Femur (tissue), 1 donor: ENCODE measurements around the gene METTL13.
"Not testable (repeated sequence)": the region's sequence is repeated elsewhere in the genome, so short reads cannot be mapped to it uniquely, and the experiment has no call there.

Experiments
- DNase-seq: peaks from one replicate; pipeline ENCODE4 v3.0.0-alpha.2; 2017

Gene METTL13

DNA sequence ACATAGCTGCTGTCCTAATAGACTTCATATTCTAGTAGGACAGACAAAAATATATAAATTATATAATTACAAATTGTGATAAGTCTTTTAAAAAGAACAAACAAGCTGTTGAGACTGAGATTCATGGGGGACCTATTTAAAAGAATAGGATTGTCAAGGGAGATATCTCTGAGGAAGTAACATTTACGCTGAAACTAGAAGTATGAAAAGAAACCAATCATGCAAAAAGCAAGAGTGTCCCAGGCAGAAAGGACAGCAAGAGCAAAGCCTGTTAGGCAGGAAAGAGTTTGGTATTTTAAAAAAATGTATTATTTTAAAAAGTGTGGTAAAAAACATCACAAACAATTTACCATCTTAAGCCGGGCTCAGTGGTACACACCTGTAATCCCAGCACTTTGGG is 9.1 kb upstream of the METTL13 start:
- DNase-seq = no peak

GRCh38 chr1:171780583-171781175 is 781 bp upstream of the METTL13 start:
- DNase-seq = no peak

- DNase-seq = no peak
These were observed 2.5 kb downstream of the METTL13 start for GRCh38 chr1:171783816-171784530.

- no peak for DNase-seq
These were observed 3.3 kb downstream of the METTL13 start for GRCh38 chr1:171784784-171785183.

- no peak for DNase-seq
These were observed 4.3 kb downstream of the METTL13 start for GRCh38 chr1:171785766-171786165.

DNA sequence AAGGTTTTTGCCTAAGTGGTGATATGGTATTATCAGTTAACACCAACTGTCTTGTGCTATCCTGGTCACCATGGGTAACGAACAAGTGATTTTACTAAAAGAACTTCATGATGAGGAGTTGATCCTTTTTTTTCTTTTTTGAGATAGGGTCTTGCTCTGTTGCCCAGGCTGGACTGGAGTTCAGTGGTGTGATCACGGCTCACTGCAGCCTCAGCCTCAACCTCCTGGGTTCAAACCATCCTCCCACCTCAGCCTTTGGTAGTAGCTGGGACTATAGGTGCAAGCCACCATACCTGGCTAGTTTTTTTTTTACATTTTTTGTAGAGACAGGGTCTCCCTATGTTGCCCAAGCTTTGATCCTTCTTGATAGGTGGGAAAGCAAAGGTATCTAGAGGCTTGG is 5.1 kb downstream of the METTL13 start:
- no peak for DNase-seq

- no peak for DNase-seq
These were observed 6.4 kb downstream of the METTL13 start for GRCh38 chr1:171787686-171788480.

- no peak for DNase-seq
These were observed 7.2 kb downstream of the METTL13 start for GRCh38 chr1:171788696-171789095.

DNA sequence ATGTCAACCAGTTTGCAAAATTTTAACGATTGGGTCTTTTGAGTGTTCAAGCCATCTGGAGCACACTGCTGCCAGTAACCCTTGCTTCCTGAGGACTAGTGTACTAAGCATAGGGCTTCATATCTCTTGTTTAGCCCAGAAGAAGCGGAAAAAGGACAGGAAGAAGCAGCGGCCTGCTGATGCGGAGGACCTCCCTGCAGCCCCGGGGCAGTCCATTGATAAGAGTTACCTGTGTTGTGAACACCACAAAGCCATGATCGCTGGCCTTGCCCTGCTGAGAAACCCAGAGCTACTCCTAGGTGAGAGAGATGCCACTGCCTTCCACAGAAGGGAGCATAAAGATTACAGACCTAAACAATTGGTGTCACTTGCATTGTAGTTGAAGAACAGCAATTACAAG is 8.9 kb downstream of the METTL13 start:
- no peak for DNase-seq

DNA sequence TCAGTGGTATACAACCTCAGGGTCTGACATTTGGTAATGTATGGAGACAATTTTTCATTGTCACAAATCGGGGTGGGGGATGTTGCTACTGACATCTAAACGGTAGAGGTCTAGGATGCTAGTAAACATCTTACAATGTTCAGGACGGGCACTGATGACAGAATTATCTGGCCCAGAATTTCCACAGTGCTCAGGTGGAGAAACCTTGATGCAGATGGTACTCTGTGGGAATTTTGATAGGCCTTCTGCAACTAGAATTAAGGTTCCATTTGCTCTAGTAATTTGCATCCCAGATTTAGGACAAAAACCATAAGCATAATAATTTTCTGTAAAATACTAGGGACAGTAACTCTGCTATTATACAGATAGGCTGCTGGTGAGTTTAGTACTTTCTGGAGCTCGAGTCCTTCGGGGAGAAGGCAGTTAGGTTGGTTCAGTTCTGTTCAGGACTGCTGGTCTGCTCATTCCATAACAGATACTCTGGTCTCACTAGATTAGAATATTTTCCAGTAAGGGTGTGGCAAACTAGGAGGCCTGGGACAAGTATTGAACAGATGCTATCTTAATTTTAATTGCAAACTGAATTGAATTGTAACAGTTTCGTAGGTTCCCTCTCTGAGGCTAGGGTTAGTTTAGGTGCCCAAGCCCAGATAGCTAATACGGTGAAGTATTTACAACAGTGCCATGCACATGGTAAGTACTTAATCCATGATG is 11.4 kb downstream of the METTL13 start:
- no peak for DNase-seq

GRCh38 chr1:171793636-171794035 is 12.2 kb downstream of the METTL13 start:
- no peak for DNase-seq

DNA sequence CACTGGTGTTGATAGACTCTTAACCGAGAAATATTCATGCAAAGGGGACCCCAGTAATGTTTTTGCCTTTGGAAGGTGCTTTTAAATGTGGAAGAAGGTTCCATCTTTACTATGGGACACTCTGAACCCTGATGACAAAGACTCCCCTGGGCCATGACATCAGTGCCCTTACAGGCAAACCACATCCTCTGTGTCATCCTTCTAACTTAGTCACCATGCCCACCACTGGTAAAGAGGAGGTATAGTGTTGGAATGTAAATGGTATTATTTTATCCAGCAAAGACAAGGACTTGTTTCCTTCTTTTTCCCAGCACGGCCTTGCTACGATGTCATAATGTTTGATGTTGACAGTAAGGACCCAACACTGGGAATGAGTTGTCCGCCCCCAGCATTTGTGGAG is 12.6 kb downstream of the METTL13 start:
- DNase-seq = no peak

DNA sequence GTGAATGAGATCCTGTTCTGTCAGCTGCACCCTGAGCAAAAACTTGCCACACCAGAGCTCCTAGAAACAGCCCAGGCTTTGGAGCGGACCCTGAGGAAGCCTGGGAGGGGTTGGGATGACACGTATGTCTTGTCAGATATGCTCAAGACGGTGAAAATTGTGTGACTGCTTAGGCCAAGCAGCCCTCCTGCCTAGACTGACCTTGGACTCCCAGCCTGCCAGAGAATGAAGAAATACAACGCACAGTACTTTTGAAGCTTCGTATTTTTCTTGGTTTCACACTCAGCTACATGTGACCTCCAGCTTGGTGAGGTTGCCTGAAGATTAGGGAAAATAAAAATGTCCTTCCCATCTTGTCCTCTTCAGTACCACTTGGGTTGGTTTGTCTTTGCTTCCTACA is 15.1 kb downstream of the METTL13 start:
- no peak for DNase-seq

DNA sequence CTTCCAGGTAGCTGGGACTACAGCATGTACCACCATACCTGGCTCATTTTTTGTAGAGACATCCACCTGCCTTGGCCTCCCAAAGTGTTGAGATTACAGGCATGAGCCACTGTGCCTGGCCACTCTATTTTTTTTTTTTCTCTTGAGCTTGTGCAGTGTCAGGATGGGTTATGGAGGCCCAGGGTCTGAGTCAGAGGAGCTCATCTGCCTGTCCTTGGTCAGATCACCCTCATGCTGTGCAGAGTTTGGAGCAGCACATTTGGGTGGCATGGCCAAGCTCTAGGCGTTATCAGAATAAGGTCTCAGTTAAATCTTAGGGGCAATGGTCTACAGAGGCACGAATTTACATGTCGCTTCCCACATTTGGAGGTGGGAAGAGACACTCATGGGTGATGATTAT is 16.9 kb downstream of the METTL13 start:
- no peak for DNase-seq

DNA sequence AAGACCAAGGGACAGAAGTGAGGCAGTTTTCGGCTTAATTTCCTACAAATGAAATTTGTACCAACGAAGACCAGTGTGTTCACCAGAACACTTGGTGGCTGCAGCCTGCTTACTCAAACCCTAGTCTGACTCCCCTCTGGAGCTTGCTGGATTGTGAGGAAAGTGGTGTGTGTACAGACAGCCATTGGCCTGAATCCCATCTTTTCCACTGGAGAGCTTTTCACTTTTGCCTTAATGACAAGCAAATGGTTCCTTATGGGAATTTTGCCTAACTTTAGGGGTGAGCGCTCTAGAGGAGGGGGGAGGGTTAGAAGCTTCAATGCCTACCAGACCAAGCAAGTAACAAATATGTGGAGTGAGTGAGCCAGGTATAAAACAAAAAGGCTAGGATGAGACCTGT is 17.3 kb downstream of the METTL13 start:
- DNase-seq = no peak

DNA sequence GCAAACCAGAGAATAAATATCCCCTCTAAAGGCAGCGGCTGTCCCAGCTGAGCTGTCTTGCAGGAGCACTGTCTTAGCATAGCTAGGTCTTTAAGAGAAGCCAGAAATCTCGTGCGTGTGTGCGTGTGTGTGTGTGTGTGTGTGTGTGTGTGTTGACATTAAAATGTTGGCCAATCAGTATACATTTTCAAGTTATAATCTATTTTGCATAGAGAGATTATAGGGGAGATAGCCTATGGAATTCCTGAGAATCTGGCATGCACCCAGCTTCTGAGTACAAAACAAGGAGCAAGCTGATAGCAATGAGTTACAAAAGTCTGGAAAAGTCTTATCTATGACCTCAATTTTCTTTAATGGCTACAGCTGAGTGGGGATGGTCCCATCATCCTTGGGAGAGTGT is 17.7 kb downstream of the METTL13 start:
- DNase-seq = peak; percentile 31

DNA sequence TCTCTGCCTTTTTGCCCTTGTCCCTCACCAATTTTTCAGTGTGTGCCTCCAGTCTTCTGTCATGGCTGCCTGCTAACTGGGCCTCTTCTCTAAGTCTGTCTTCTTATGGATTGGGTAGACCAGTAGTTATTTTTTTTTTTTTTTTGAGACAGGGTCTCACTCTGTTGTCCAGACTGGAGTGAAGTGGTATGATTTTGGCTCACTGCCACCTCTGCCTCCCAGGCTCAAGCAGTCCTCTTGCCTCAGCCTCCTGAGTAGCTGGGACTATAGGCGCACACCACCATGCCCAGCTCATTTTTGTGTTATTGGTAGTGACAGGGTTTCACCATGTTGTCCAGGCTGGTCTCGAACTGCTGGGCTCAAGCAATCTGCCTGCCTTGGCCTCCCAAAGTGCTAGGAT is 18.2 kb downstream of the METTL13 start:
- not testable (repeated sequence) for DNase-seq

GRCh38 chr1:171800342-171800741 is 18.9 kb downstream of the METTL13 start:
- DNase-seq = no peak

GRCh38 chr1:171800851-171801250 is 19.4 kb downstream of the METTL13 start:
- no peak for DNase-seq

- peak; percentile 30 for DNase-seq
These were observed 20.0 kb downstream of the METTL13 start for GRCh38 chr1:171801487-171801891.

- DNase-seq = no peak
These were observed 20.7 kb downstream of the METTL13 start for GRCh38 chr1:171802207-171802606.

DNA sequence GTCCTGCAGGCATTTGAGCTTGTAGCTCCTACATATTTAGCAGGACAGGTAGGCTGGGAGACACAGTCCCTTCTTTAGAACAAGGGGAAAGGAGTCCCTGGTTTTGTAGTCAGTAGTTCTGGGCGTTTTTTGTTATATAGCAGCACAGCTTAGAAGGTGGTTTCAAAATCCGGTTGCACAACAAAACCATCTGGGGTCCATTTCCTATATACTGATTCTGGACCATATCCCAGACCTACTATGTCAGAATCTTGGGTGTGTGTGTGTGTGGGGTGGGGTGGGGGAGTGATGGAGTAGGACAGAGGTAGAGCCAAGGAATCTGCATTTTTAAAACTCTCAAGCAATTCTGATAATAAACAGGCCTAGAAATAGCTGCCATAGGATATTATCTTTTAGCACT is 21.6 kb downstream of the METTL13 start:
- DNase-seq = no peak

DNA sequence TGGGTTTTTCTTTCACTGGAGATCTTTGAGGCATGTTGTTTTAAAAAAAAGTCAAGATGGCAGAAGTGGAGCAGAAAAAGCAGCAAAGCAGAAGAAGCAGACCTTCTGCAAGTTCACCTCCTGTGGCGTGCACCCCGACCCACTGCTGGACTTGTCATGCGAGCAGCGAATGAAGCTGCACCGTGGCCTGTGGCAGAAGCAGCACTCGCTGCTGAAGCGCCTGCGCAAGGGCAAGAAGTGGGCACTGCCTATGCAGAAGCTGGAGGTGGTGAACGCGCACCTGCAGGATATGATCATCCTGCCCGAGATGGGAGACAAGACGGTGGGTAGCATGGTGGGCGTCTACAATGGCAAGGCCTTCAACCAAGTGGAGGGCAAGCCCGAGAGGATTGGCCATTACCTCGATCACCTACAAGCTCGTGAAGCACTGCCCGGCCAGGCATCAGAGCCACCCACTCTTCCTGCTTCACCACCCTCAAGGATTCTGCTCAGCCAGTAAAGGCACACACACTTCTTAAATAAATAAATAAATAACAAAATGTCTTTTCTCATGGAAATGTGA is 22.1 kb downstream of the METTL13 start:
- DNase-seq = no peak
